Measurements from ENCODE around the gene NETO1. TPM values are rescaled to one million over a fixed set of nuclear protein-coding genes. Genes with fewer than 3 reads are reported as not detected.

The NETO1 gene
- total RNA-seq, 4 donors from 2014 or later, result 1.0 TPM; not detected in 3

DNA sequence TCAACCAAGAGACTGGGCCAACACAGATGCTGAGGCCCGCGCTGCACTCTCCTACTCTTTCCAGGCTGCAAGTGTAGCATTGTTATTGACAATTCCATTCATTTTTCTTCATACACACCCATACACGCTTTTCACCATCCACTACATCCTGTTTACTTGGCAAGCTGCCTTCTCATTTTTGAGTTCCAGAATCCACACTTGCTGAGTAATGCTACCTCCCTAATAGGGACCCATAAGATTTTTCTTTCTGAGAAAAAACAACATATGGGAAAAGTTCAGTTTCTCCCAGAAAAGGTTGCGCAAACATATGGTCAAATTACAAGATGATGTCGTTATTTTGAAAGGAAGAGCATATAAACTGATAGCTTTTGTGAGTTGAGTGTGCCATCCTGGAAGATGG, 3.3 kb upstream of the NETO1 start:
- Histone ChIP-seq H3K4me1 (peaks cover 0 to 5% of the 10 kb centered on the region in 2 donors), H3K36me3 (no peaks in the 10 kb centered on the region), H3K4me3 (no peak overlapping the region), H3K27me3 (peaks cover 0 to 10% of the 10 kb centered on the region in 2 donors), H3K27ac (no peak overlapping the region), H3K9me3 (no peaks in the 10 kb centered on the region)
- no peak for DNase-seq
- intact Hi-C loops (cut with DNase I; ENCODE audit: low total_unique reads), result no loop called here
- TF ChIP-seq, protein P1, sequence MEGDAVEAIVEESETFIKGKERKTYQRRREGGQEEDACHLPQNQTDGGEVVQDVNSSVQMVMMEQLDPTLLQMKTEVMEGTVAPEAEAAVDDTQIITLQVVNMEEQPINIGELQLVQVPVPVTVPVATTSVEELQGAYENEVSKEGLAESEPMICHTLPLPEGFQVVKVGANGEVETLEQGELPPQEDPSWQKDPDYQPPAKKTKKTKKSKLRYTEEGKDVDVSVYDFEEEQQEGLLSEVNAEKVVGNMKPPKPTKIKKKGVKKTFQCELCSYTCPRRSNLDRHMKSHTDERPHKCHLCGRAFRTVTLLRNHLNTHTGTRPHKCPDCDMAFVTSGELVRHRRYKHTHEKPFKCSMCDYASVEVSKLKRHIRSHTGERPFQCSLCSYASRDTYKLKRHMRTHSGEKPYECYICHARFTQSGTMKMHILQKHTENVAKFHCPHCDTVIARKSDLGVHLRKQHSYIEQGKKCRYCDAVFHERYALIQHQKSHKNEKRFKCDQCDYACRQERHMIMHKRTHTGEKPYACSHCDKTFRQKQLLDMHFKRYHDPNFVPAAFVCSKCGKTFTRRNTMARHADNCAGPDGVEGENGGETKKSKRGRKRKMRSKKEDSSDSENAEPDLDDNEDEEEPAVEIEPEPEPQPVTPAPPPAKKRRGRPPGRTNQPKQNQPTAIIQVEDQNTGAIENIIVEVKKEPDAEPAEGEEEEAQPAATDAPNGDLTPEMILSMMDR (IDR thresholded peaks at IDR 0.05), result no peak
- no peak for TF ChIP-seq POLR2A (IDR thresholded peaks at IDR 0.05)

DNA sequence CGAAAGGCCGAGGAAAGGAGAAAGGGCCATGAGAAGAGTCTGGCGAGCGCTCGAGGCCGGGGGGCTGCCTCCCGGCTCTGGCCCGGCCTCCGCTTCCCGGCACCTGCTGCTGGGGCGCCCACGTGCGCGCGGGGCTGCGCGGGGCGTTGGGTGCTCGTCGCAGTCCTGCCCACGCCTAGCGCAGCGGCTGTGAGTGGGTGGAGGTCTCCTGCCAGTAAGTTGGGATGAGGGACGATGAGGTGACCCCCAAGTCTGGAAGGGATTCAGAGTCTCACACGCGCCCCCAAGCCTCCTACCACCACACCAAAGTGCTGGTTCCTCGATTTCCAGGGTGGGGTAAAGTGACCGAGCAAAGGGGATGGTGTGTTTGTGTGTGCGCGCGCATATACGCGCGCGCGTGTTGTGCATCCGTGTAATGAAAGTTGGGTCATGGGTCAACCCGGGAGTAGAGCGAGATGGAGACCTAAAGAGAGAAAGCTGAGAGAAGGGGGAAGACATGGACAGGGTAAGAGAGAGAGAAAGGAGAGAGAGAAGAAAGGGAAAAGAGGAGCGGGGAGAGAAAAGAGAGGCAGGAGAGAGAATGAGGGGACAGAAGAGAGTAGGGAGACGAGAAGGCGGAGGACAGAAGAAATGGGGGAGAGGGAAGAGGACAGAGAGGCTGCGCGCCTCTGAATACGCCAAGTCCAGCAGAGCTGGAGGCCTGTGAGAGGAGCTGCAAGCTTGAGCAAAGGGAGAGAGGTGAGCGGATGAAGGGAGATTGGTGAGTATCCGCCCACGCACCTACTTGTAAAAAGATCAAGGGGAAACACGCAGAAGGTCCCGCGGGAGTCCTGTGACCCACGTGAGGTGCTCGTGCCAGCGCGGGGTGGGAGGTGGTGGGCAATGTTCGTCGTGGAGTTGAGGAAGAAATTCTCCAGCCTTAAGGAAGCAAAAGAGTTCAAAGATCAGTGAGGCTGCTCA, 1.7 kb upstream of the NETO1 start:
- TF ChIP-seq, protein P1 (IDR thresholded peaks at IDR 0.05), result no peak
- TF ChIP-seq POLR2A (IDR thresholded peaks at IDR 0.05), result no peak
- H3K9me3 ChIP-seq, result no peaks in the 10 kb centered on the region
- H3K36me3 ChIP-seq, result no peaks in the 10 kb centered on the region
- intact Hi-C loops (cut with DNase I; ENCODE audit: low total_unique reads), result no loop called here
- H3K27ac ChIP-seq, result no peak overlapping the region
- peaks cover 0 to 15% of the 10 kb centered on the region in 2 donors for H3K27me3 ChIP-seq
- no peak overlapping the region for H3K4me3 ChIP-seq
- peaks cover 0 to 5% of the 10 kb centered on the region in 2 donors for H3K4me1 ChIP-seq
- DNase-seq, result no peak

DNA sequence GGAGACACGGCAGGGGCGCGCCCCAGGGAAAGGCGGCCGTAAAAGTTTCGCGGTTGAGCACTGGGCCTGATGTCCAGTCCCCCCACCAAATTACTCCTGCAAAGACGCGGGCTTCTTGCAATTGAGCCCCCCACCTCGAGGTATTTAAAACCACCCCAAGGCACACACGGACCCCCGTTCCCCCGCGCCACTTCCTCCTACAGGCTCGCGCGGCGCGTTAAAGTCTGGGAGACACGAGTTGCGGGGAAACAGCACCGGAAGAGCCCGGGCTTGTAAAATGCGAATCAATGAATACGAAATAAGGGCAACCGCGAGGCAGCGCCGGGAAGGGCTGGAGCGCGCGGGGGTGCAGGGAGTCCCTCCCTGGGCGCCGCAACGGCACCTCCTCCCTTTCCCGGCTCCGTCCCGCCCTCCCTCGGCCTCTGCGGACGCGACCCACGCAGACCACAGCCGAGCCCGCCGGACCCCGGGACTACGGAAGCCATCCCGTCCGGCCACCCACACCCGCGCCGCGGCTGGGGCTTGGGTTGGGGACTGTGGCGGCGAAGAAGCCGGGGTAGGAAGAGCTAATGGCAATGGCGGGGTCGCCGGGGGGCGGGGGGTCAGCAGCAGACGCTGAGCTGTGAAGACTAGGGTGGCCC, 918 bp upstream of the NETO1 start:
- no peak for TF ChIP-seq POLR2A (IDR thresholded peaks at IDR 0.05)
- TF ChIP-seq, protein P1 (IDR thresholded peaks at IDR 0.05), result no peak
- DNase-seq, result no peak
- Histone ChIP-seq H3K27me3 (peaks cover 0 to 15% of the 10 kb centered on the region in 2 donors), H3K27ac (no peak overlapping the region), H3K9me3 (no peaks in the 10 kb centered on the region), H3K4me3 (no peak overlapping the region), H3K4me1 (peaks cover 0 to 5% of the 10 kb centered on the region in 2 donors), H3K36me3 (no peaks in the 10 kb centered on the region)
- intact Hi-C loops (cut with DNase I; ENCODE audit: low total_unique reads), result no loop called here

DNA sequence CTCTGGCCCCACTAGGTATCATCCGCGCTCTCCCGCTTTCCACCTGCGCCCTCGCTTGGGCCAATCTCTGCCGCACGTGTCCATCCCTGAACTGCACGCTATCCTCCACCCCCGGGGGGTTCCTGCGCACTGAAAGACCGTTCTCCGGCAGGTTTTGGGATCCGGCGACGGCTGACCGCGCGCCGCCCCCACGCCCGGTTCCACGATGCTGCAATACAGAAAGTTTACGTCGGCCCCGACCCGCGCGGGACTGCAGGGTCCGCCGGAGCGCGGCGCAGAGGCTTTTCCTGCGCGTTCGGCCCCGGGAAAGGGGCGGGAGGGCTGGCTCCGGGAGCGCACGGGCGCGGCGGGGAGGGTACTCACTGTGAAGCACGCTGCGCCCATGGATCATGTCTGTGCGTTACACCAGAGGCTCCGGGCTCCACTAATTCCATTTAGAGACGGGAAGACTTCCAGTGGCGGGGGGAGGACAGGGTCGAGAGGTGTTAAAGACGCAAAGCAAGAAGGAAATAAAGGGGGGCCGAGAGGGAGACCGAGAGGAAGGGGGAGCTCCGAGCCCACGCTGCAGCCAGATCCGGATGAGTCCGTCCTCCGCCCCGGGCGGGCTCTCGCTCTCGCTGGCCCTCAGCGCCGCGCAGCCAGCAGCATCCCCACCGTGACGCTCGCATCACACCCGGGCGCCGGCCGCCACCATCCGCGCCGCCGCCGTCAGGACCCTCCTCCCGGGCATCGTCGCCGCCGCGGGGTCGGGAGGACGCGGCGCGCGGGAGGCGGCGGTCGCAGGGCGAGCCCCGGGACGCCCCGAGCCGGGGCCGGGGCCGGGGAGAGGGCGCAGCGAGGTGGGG, 664 bp downstream of the NETO1 start:
- Histone ChIP-seq H3K4me1 (peaks cover 0 to 5% of the 10 kb centered on the region in 2 donors), H3K4me3 (no peak overlapping the region), H3K36me3 (no peaks in the 10 kb centered on the region), H3K27ac (no peak overlapping the region), H3K9me3 (no peaks in the 10 kb centered on the region), H3K27me3 (peaks cover 0 to 15% of the 10 kb centered on the region in 2 donors)
- intact Hi-C loops (cut with DNase I; ENCODE audit: low total_unique reads), result no loop called here
- no peak for DNase-seq
- no peak for TF ChIP-seq POLR2A (IDR thresholded peaks at IDR 0.05)
- TF ChIP-seq, protein P1 (IDR thresholded peaks at IDR 0.05), result no peak

Data from uterus (tissue), 4 donors.